CD4-positive, alpha-beta T cell treated with Interleukin-10 for 1 hour (primary cell): ENCODE results near the gene UBE2D4.
A peak's percentile ranks its signal among the peaks of the same experiment; 100 is the strongest.
"Not testable (repeated sequence)": the region's sequence is repeated elsewhere in the genome, so short reads cannot be mapped to it uniquely, and the experiment has no call there.

Experiments used
- DNase-seq: peaks from one replicate; pipeline ENCODE4 v3.0.0-alpha.2; 2020

The UBE2D4 gene

GRCh38 chr7:43914795-43915194 is 11.4 kb upstream of the UBE2D4 start:
- DNase-seq: no peak

- DNase-seq: no peak
Observed at GRCh38 chr7:43915907-43916306, 10.3 kb upstream of the UBE2D4 start.

GRCh38 chr7:43921423-43921822 is 4.8 kb upstream of the UBE2D4 start:
- DNase-seq: no peak

- DNase-seq: no peak
Observed at GRCh38 chr7:43922726-43923125, 3.5 kb upstream of the UBE2D4 start.

- DNase-seq: no peak
Observed at GRCh38 chr7:43926798-43927123, 525 bp downstream of the UBE2D4 start.

GRCh38 chr7:43927810-43928209 is 1.6 kb downstream of the UBE2D4 start:
- no peak for DNase-seq

- no peak for DNase-seq
Observed at GRCh38 chr7:43929529-43930457, 3.6 kb downstream of the UBE2D4 start.

- no peak for DNase-seq
Observed at GRCh38 chr7:43931346-43931745, 5.1 kb downstream of the UBE2D4 start.

- DNase-seq: no peak
Observed at GRCh38 chr7:43933902-43934560, 7.8 kb downstream of the UBE2D4 start.

- no peak for DNase-seq
Observed at GRCh38 chr7:43937444-43937843, 11.2 kb downstream of the UBE2D4 start.

- no peak for DNase-seq
Observed at GRCh38 chr7:43938892-43939482, 12.8 kb downstream of the UBE2D4 start.

GRCh38 chr7:43942250-43942649 is 16.0 kb downstream of the UBE2D4 start:
- DNase-seq: no peak

GRCh38 chr7:43942997-43943396 is 16.8 kb downstream of the UBE2D4 start:
- no peak for DNase-seq

GRCh38 chr7:43943417-43944187 is 17.4 kb downstream of the UBE2D4 start:
- no peak for DNase-seq

GRCh38 chr7:43944286-43944685 is 18.1 kb downstream of the UBE2D4 start:
- DNase-seq: no peak

- no peak for DNase-seq
Observed at GRCh38 chr7:43952028-43952427, 25.8 kb downstream of the UBE2D4 start.

- no peak for DNase-seq
Observed at GRCh38 chr7:43953071-43953470, 26.8 kb downstream of the UBE2D4 start.

- DNase-seq: peak; percentile 9
Observed at GRCh38 chr7:43954524-43955228, 28.4 kb downstream of the UBE2D4 start.

GRCh38 chr7:43956027-43956426 is 29.8 kb downstream of the UBE2D4 start:
- DNase-seq: no peak

- no peak for DNase-seq
Observed at GRCh38 chr7:43960933-43961332, 34.7 kb downstream of the UBE2D4 start.

- DNase-seq: not testable (repeated sequence)
Observed at GRCh38 chr7:43966392-43966791, 40.2 kb downstream of the UBE2D4 start.
